Right atrium auricular region (tissue), 2 donors: ENCODE measurements around the gene TTC28. TPM values are rescaled to one million over a fixed set of nuclear protein-coding genes. Genes with fewer than 3 reads are reported as not detected.

ENCODE experiments used
- DNase-seq: peaks from one replicate; pipeline ENCODE4 v3.0.0-alpha.2; 2019; ENCODE audit warnings: low spot score
- H3K27ac ChIP-seq, 2 donors: fragments of 200-600 bp; sonication (generic); 1 replicate in 1 of 2; 2 replicates in 1 of 2; pipeline ENCODE4 v1.5.1; 2016 to 2019
- H3K27me3 ChIP-seq, 2 donors: fragments of 200-600 bp; sonication (generic); one replicate each; pipeline versions ENCODE4 v1.5.1 to v1.6.0; 2017 to 2019
- H3K36me3 ChIP-seq: fragments of 200-600 bp; sonication (generic); one replicate; pipeline ENCODE4 v1.5.1; 2016
- H3K4me1 ChIP-seq, 2 donors: fragments of 200-600 bp; sonication (generic); one replicate each; pipeline versions ENCODE4 v1.5.1 to v1.6.0; 2017 to 2019
- H3K4me3 ChIP-seq, 2 donors: fragments of 200-600 bp; sonication (generic); 1 replicate in 1 of 2; 2 replicates in 1 of 2; pipeline ENCODE4 v1.5.1; 2017 to 2019; ENCODE audit warnings: mild to moderate bottlenecking in 1 of 2, moderate library complexity in 1 of 2
- H3K9me3 ChIP-seq, 2 donors: fragments of 200-600 bp; sonication (generic); one replicate each; pipeline ENCODE4 v1.5.1; 2019
- total RNA-seq, 2 donors: library from RNA; depleted of rRNA; stranded (reverse); fragments of >200 nt; gene quantifications; one replicate each; pipeline ENCODE4 v1.1.0, GENCODE V29; 2016
- TF ChIP-seq, protein P1 (sequence below), 2 donors: fragments of 200-600 bp; sonication (generic); IDR thresholded peaks; one replicate each; pipeline ENCODE4 v1.5.1; 2019; ENCODE audit warnings: antibody characterized with exemption in 2 of 2

Gene TTC28
- total RNA-seq, 2 donors from 2014 or later, result 22.1 to 22.3 TPM

GRCh38 chr22:27996529-27996925, 683.1 kb downstream of the TTC28 start:
- no peaks in the 10 kb centered on the region for H3K27me3 ChIP-seq
- DNase-seq, result no peak

GRCh38 chr22:27995801-27996528, 683.7 kb downstream of the TTC28 start:
- H3K27me3 ChIP-seq, result no peaks in the 10 kb centered on the region
- H3K36me3 ChIP-seq, result peaks cover 23% of the 10 kb centered on the region
- no peak overlapping the region for H3K27ac ChIP-seq
- no peaks in the 10 kb centered on the region for H3K9me3 ChIP-seq
- DNase-seq, result no peak
- TF ChIP-seq, protein P1, sequence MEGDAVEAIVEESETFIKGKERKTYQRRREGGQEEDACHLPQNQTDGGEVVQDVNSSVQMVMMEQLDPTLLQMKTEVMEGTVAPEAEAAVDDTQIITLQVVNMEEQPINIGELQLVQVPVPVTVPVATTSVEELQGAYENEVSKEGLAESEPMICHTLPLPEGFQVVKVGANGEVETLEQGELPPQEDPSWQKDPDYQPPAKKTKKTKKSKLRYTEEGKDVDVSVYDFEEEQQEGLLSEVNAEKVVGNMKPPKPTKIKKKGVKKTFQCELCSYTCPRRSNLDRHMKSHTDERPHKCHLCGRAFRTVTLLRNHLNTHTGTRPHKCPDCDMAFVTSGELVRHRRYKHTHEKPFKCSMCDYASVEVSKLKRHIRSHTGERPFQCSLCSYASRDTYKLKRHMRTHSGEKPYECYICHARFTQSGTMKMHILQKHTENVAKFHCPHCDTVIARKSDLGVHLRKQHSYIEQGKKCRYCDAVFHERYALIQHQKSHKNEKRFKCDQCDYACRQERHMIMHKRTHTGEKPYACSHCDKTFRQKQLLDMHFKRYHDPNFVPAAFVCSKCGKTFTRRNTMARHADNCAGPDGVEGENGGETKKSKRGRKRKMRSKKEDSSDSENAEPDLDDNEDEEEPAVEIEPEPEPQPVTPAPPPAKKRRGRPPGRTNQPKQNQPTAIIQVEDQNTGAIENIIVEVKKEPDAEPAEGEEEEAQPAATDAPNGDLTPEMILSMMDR (IDR thresholded peaks at IDR 0.05), result no peak
- H3K4me1 ChIP-seq, result peaks cover 0 to 9% of the 10 kb centered on the region in 2 donors
- H3K4me3 ChIP-seq, result no peak overlapping the region

More at GRCh38 chr22:27996529-27996925, 683.1 kb downstream of the TTC28 start:
- H3K36me3 ChIP-seq, result peaks cover 23% of the 10 kb centered on the region
- no peaks in the 10 kb centered on the region for H3K9me3 ChIP-seq
- H3K4me3 ChIP-seq, result no peak overlapping the region
- TF ChIP-seq, protein P1 (IDR thresholded peaks at IDR 0.05), result no peak
- no peak overlapping the region for H3K27ac ChIP-seq
- H3K4me1 ChIP-seq, result peaks cover 0 to 3% of the 10 kb centered on the region in 2 donors

DNA sequence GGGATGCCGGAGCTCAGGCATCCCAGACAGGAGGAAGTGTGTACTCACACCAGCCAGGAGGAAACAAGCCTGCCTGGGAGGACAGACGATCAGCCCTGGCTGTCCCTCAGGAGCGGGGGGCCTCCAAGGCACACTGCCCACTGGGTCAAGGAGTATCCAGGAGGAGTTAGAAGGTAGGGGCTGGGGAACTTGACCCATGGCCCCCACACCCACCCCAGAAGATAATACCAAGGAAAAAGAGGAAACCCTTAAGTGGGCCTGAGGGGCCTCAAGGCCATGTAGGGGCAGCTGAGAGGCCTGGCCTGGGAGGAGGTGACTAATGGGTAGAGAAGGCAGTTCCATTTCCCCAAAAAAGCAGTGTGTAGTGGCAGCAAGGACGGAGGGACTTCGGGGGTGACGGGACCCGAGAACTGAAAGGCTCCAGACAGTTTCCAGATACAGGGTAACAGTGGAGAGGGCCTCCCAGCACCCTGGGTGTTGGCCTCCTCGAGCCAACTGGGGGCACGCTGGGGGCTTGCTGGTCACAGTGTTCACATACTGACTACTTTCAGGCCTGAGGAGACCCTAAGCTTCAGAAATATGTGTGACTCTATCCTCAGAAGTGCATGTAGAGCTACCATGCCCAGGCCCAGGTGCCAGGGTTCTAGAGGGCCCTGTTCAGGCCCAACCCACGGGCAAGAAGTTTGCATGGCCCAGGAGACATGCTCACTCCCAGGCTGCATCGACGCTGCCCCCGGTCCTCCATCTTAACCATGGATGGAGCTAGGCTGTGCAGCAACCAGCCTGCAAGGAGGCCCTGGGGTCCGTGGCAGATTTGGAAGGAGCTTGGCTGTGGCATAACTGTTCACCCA, 684.9 kb downstream of the TTC28 start:
- H3K36me3 ChIP-seq, result peaks cover 23% of the 10 kb centered on the region
- TF ChIP-seq, protein P1 (IDR thresholded peaks at IDR 0.05), result no peak
- H3K27me3 ChIP-seq, result no peaks in the 10 kb centered on the region
- H3K27ac ChIP-seq, result no peak overlapping the region
- DNase-seq, result no peak
- H3K9me3 ChIP-seq, result no peaks in the 10 kb centered on the region
- H3K4me3 ChIP-seq, result no peak overlapping the region
- H3K4me1 ChIP-seq, result peaks cover 0 to 12% of the 10 kb centered on the region in 2 donors

- Histone ChIP-seq H3K36me3 (peaks cover 23% of the 10 kb centered on the region), H3K27me3 (no peaks in the 10 kb centered on the region), H3K4me1 (peaks cover 0 to 12% of the 10 kb centered on the region in 2 donors), H3K9me3 (no peaks in the 10 kb centered on the region), H3K27ac (no peak overlapping the region), H3K4me3 (no peak overlapping the region)
- TF ChIP-seq, protein P1 (IDR thresholded peaks at IDR 0.05), result no peak
- no peak for DNase-seq
These were observed 685.8 kb downstream of the TTC28 start for GRCh38 chr22:27993774-27994350.

- Histone ChIP-seq H3K9me3 (no peaks in the 10 kb centered on the region), H3K27me3 (no peaks in the 10 kb centered on the region), H3K27ac (no peak overlapping the region), H3K4me1 (peaks cover 0 to 15% of the 10 kb centered on the region in 2 donors), H3K4me3 (no peak overlapping the region), H3K36me3 (peaks cover 19% of the 10 kb centered on the region)
- TF ChIP-seq, protein P1 (IDR thresholded peaks at IDR 0.05), result no peak
- no peak for DNase-seq
These were observed 686.4 kb downstream of the TTC28 start for GRCh38 chr22:27993201-27993635.
